Spleen (tissue), 7 donors: ENCODE measurements around the gene C18orf63.

Experiments
- CTCF ChIP-seq, 11 experiments: fragments of 200-600 bp in 7 of 11; fragments of 450-650 bp in 4 of 11; sonication (generic) in 4 of 11; IDR thresholded peaks in 8 of 11; conservative IDR thresholded peaks in 3 of 11; 1 replicate in 7 of 11; 2 replicates in 4 of 11; pipeline versions ENCODE4 v1.4.0 to v1.8.0; 2016 to 2021; ENCODE audit warnings: antibody characterized with exemption in 11 of 11, inconsistent platforms in 4 of 11, mild to moderate bottlenecking in 1 of 11
- POLR2A ChIP-seq, 3 donors: fragments of 450-650 bp; IDR thresholded peaks; one replicate each; pipeline ENCODE4 v1.5.1; 2017; ENCODE audit warnings: antibody characterized with exemption in 3 of 3, mild to moderate bottlenecking in 1 of 3
- POLR2AphosphoS5 ChIP-seq, 3 donors: sonication (generic); formaldehyde crosslinking; IDR thresholded peaks; one replicate each; pipeline ENCODE4 v1.5.1; 2017; ENCODE audit warnings: antibody characterized with exemption in 3 of 3
- donor health status: DM: no; HTN: no; CAD: no; lungs with moderate emphysema.
- donor health status: DM: no; HTN: no; CAD: no.
- donor health status: DM: no; HTN: no; CAD: no.

- no peak for TF ChIP-seq CTCF (IDR thresholded peaks at IDR 0.05 in 8 of 11, conservative IDR thresholded peaks at IDR 0.05 in 3 of 11)
- TF ChIP-seq POLR2A (IDR thresholded peaks at IDR 0.05) = no peak
- no peak for TF ChIP-seq POLR2AphosphoS5 (IDR thresholded peaks at IDR 0.05)
Measured at GRCh38 chr18:74375999-74376398, 60.4 kb downstream of the C18orf63 start.
